GM21367 (cell line): ENCODE results near the gene MARCHF11.

Experiments
- ATAC-seq: cut with Tn5 transposase; IDR thresholded peaks from one replicate; pipeline ENCODE4 v1.9.1; 2021; ENCODE audit not compliant: unreplicated experiment

The MARCHF11 gene

GRCh38 chr5:16134204-16134603, 45.4 kb downstream of the MARCHF11 start:
- ATAC-seq: no peak

GRCh38 chr5:16131878-16132277, 47.7 kb downstream of the MARCHF11 start:
- no peak for ATAC-seq

- no peak for ATAC-seq
These were observed 50.6 kb downstream of the MARCHF11 start for GRCh38 chr5:16128944-16129343.

- ATAC-seq: no peak
These were observed 51.6 kb downstream of the MARCHF11 start for GRCh38 chr5:16127865-16128544.

GRCh38 chr5:16120579-16120978, 59.0 kb downstream of the MARCHF11 start:
- ATAC-seq: no peak

GRCh38 chr5:16119790-16120189, 59.8 kb downstream of the MARCHF11 start:
- no peak for ATAC-seq

- ATAC-seq: no peak
These were observed 64.5 kb downstream of the MARCHF11 start for GRCh38 chr5:16115140-16115539.

GRCh38 chr5:16108418-16108817, 71.2 kb downstream of the MARCHF11 start:
- no peak for ATAC-seq

- ATAC-seq: no peak
These were observed 74.6 kb downstream of the MARCHF11 start for GRCh38 chr5:16104961-16105360.

GRCh38 chr5:16095612-16096011, 84.0 kb downstream of the MARCHF11 start:
- no peak for ATAC-seq

- no peak for ATAC-seq
These were observed 89.3 kb downstream of the MARCHF11 start for GRCh38 chr5:16090270-16090669.

GRCh38 chr5:16082982-16083381, 96.6 kb downstream of the MARCHF11 start:
- no peak for ATAC-seq

GRCh38 chr5:16082053-16082452, 97.5 kb downstream of the MARCHF11 start:
- no peak for ATAC-seq

- no peak for ATAC-seq
These were observed 98.1 kb downstream of the MARCHF11 start for GRCh38 chr5:16081376-16081955.

GRCh38 chr5:16076657-16077056, 102.9 kb downstream of the MARCHF11 start:
- ATAC-seq: no peak

- ATAC-seq: no peak
These were observed 105.2 kb downstream of the MARCHF11 start for GRCh38 chr5:16074358-16074757.

- no peak for ATAC-seq
These were observed 107.0 kb downstream of the MARCHF11 start for GRCh38 chr5:16072616-16073015.

- ATAC-seq: no peak
These were observed 112.2 kb downstream of the MARCHF11 start for GRCh38 chr5:16067415-16067814.

- ATAC-seq: no peak
These were observed 112.8 kb downstream of the MARCHF11 start for GRCh38 chr5:16066810-16067209.

GRCh38 chr5:16066320-16066719, 113.3 kb downstream of the MARCHF11 start:
- no peak for ATAC-seq

- ATAC-seq: no peak
These were observed 113.8 kb downstream of the MARCHF11 start for GRCh38 chr5:16065831-16066230.

- ATAC-seq: no peak
These were observed 115.3 kb downstream of the MARCHF11 start for GRCh38 chr5:16064135-16064893.
